GM19193 (cell line): ENCODE data around the gene PCDH15.

Source experiments
- POLR2A ChIP-seq: IDR thresholded peaks from 4 replicates; pipeline ENCODE4 v1.6.1; 2011; ENCODE audit not compliant: insufficient read depth, insufficient read length; ENCODE audit errors: extremely low read depth

PCDH15 gene

GRCh38 chr10:53977267-53977666, 823.8 kb downstream of the PCDH15 start:
- TF ChIP-seq POLR2A = no peak

GRCh38 chr10:53957401-53957800, 843.6 kb downstream of the PCDH15 start:
- TF ChIP-seq POLR2A = no peak

- TF ChIP-seq POLR2A = no peak
Measured at GRCh38 chr10:53955091-53955490, 845.9 kb downstream of the PCDH15 start.

GRCh38 chr10:53952698-53953630, 848.1 kb downstream of the PCDH15 start:
- no peak for TF ChIP-seq POLR2A

- no peak for TF ChIP-seq POLR2A
Measured at GRCh38 chr10:53939654-53940053, 861.4 kb downstream of the PCDH15 start.

GRCh38 chr10:53930648-53931047, 870.4 kb downstream of the PCDH15 start:
- TF ChIP-seq POLR2A = no peak

GRCh38 chr10:53918755-53919154, 882.3 kb downstream of the PCDH15 start:
- TF ChIP-seq POLR2A = no peak

- TF ChIP-seq POLR2A = no peak
Measured at GRCh38 chr10:53909791-53910190, 891.2 kb downstream of the PCDH15 start.

- no peak for TF ChIP-seq POLR2A
Measured at GRCh38 chr10:53904506-53905241, 896.4 kb downstream of the PCDH15 start.

GRCh38 chr10:53903756-53904155, 897.3 kb downstream of the PCDH15 start:
- no peak for TF ChIP-seq POLR2A

- no peak for TF ChIP-seq POLR2A
Measured at GRCh38 chr10:53899463-53900160, 901.4 kb downstream of the PCDH15 start.

- no peak for TF ChIP-seq POLR2A
Measured at GRCh38 chr10:53898532-53898931, 902.5 kb downstream of the PCDH15 start.

- TF ChIP-seq POLR2A = no peak
Measured at GRCh38 chr10:53894145-53894544, 906.9 kb downstream of the PCDH15 start.

- no peak for TF ChIP-seq POLR2A
Measured at GRCh38 chr10:53893061-53893460, 908.0 kb downstream of the PCDH15 start.
